Measurements from ENCODE around the gene PRKRA. TPM values are rescaled to one million over a fixed set of nuclear protein-coding genes. Genes with fewer than 3 reads are reported as not detected.

The PRKRA gene
- total and polyA plus RNA-seq, 2 donors (not counting 3 experiments of a cell fraction or from before 2014, with no cell fraction given) = 31.0 to 46.6 TPM

DNA sequence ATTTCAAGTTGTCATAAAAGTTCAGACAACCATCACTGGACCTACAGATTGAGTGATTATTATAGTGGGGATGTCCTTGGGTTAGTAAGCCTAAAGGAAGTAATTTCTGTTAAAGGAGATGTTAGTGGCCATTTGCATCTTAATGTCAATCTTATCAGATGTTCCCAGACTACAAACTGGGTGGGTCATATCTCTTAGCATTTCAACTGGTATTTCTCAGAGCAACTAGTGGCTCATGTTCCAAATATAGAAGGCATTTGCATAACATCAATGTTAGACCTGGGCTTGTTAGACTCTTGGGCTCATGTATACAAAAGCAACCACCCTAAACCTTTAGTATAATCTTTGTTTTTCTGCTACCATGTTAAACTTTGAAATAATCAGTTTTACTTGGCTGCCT lies 47.2 kb upstream of the PRKRA start:
- no peaks in the 10 kb centered on the region for H3K27me3 ChIP-seq (ENCODE audit: control insufficient read depth in 2 of 2, insufficient read depth in 2 of 2, low read length in 2 of 2)
- H3K36me3 ChIP-seq (ENCODE audit: control insufficient read depth in 2 of 2, extremely low read depth in 1 of 2, insufficient read depth in 2 of 2, low read length in 2 of 2) = peaks cover 12 to 26% of the 10 kb centered on the region in 2 experiments
- H3K79me2 ChIP-seq (ENCODE audit: control insufficient read depth, insufficient read depth, low read length) = no peaks in the 10 kb centered on the region
- dilution Hi-C loops (cut with MboI; ENCODE audit: extremely low pct_ligation_motif_present, low sequenced_read_pairs) = no loop called here
- H3K4me2 ChIP-seq (ENCODE audit: insufficient read depth, low read length) = no peak overlapping the region
- H3K9ac ChIP-seq (replicated peaks; ENCODE audit: extremely low read depth, insufficient read depth, low read length) = no peak overlapping the region
- ChIA-PET CTCF (no interaction called here), POLR2A (no interaction called here)
- no peak overlapping the region for H3K27ac ChIP-seq (ENCODE audit: insufficient read depth, low read depth, low read length)
- intact Hi-C loops (cut with micrococcal nuclease) = no loop called here
- no peak overlapping the region for H2AFZ ChIP-seq (ENCODE audit: low read depth, low read length)
- H3K9me3 ChIP-seq (replicated peaks; ENCODE audit: control insufficient read depth, insufficient read depth, low read length) = no peaks in the 10 kb centered on the region
- BruUV-seq (replicated peaks) = no TSS peak
- H3K4me1 ChIP-seq (ENCODE audit: control insufficient read depth, extremely low read depth, insufficient read depth, low read length) = no peaks in the 10 kb centered on the region
- DNase-seq (ENCODE audit: low read depth, low spot score) (no peak), FAIRE-seq (no peak)
- no peaks in the 10 kb centered on the region for H3K9me1 ChIP-seq (replicated peaks; ENCODE audit: control insufficient read depth, extremely low read depth, insufficient read depth, low read length)
- H3K4me3 ChIP-seq (replicated peaks in 1 of 3; ENCODE audit: insufficient read depth in 1 of 3, low read depth in 1 of 3, low read length in 3 of 3) = no peak overlapping the region
- TF ChIP-seq, protein P1, sequence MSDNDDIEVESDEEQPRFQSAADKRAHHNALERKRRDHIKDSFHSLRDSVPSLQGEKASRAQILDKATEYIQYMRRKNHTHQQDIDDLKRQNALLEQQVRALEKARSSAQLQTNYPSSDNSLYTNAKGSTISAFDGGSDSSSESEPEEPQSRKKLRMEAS (IDR thresholded peaks at IDR 0.05; ENCODE audit: insufficient read depth, insufficient read length) = no peak
- no peaks in the 10 kb centered on the region for H4K20me1 ChIP-seq (replicated peaks; ENCODE audit: control insufficient read depth, extremely low read depth, insufficient read depth, low read length)

DNA sequence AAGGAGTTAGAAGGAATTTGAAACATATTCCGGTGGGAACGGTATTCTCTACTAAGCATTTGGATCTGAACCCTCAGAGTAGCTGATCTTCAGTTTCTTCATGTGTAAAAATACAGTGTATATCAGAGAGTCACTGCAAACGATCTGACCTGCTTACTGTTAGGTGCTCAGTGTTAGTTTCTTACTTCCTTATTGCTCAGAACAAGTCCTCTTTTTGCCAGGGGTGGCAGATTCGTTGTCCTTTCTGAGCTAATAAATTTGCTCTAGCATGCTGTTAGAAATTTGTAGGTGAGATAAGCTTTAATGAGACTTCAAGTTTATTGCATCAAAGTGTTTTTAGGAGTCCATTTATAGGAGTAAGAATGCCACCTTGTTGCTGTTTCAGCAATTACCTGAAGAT lies 45.1 kb upstream of the PRKRA start:
- Histone ChIP-seq H3K27ac (ENCODE audit: insufficient read depth, low read depth, low read length) (no peak overlapping the region), H3K9me3 (replicated peaks; ENCODE audit: control insufficient read depth, insufficient read depth, low read length) (no peaks in the 10 kb centered on the region), H4K20me1 (replicated peaks; ENCODE audit: control insufficient read depth, extremely low read depth, insufficient read depth, low read length) (no peaks in the 10 kb centered on the region), H3K4me2 (ENCODE audit: insufficient read depth, low read length) (no peak overlapping the region), H3K9ac (replicated peaks; ENCODE audit: extremely low read depth, insufficient read depth, low read length) (no peak overlapping the region), H2AFZ (ENCODE audit: low read depth, low read length) (no peak overlapping the region), H3K4me3 (replicated peaks in 1 of 3; ENCODE audit: insufficient read depth in 1 of 3, low read depth in 1 of 3, low read length in 3 of 3) (no peak overlapping the region), H3K36me3 (ENCODE audit: control insufficient read depth in 2 of 2, extremely low read depth in 1 of 2, insufficient read depth in 2 of 2, low read length in 2 of 2) (peaks cover 14 to 24% of the 10 kb centered on the region in 2 experiments), H3K4me1 (ENCODE audit: control insufficient read depth, extremely low read depth, insufficient read depth, low read length) (no peaks in the 10 kb centered on the region), H3K9me1 (replicated peaks; ENCODE audit: control insufficient read depth, extremely low read depth, insufficient read depth, low read length) (no peaks in the 10 kb centered on the region), H3K79me2 (ENCODE audit: control insufficient read depth, insufficient read depth, low read length) (no peaks in the 10 kb centered on the region), H3K27me3 (ENCODE audit: control insufficient read depth in 2 of 2, insufficient read depth in 2 of 2, low read length in 2 of 2) (no peaks in the 10 kb centered on the region)
- ChIA-PET CTCF (interaction anchor here (1.3 kb wide), 1 partner anchor 10 kb away, joined by 3 read pairs; no protein-coding TSS in a partner anchor), POLR2A (no interaction called here)
- DNase-seq (ENCODE audit: low read depth, low spot score) = no peak
- FAIRE-seq = no peak
- TF ChIP-seq, protein P1 (IDR thresholded peaks at IDR 0.05; ENCODE audit: insufficient read depth, insufficient read length) = no peak
- TF ChIP-seq POLR2AphosphoS5 (IDR thresholded peaks at IDR 0.05; ENCODE audit: insufficient read depth, low read depth, low read length) (no peak), GATA2 (IDR thresholded peaks at IDR 0.05; ENCODE audit: insufficient read depth, insufficient read length, low read depth, low read length) (no peak), JUN (IDR thresholded peaks at IDR 0.05; ENCODE audit: borderline replicate concordance, insufficient read depth, insufficient read length, low read depth) (no peak), POLR2A (IDR thresholded peaks at IDR 0.05; ENCODE audit: low read depth, low read length) (no peak)
- dilution Hi-C loops (cut with MboI; ENCODE audit: extremely low pct_ligation_motif_present, low sequenced_read_pairs) = no loop called here
- intact Hi-C loops (cut with micrococcal nuclease) = no loop called here
- BruUV-seq (replicated peaks) = no TSS peak

All from endothelial cell of umbilical vein (primary cell).